Measurements from ENCODE around the gene PKP4.
"Not testable (repeated sequence)": the region's sequence is repeated elsewhere in the genome, so short reads cannot be mapped to it uniquely, and the experiment has no call there.

DNA sequence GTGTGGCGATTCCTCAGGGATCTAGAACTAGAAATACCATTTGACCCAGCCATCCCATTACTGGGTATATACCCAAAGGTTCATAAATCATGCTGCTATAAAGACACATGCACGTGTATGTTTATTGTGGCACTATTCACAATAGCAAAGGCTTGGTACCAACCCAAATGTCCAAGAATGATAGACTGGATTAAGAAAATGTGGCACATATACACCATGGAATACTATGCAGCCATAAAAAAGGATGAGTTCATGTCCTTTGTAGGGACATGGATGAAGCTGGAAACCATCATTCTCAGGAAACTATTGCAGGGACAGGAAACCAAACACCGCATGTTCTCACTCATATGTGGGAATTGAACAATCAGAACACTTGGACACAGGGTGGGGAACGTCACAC lies 17.7 kb upstream of the PKP4 start:
- TF ChIP-seq SRF (IDR thresholded peaks at IDR 0.05; ENCODE audit: low read depth); POLR2A (IDR thresholded peaks at IDR 0.05; ENCODE audit: borderline replicate concordance, extremely low read depth, insufficient read depth, insufficient read length); SP1 (IDR thresholded peaks at IDR 0.05; ENCODE audit: low read depth); EZH2 (IDR thresholded peaks at IDR 0.05); CEBPB (IDR thresholded peaks at IDR 0.05; ENCODE audit: low read depth); EZH2phosphoT487 (IDR thresholded peaks at IDR 0.05; ENCODE audit: borderline replicate concordance); SIN3A (IDR thresholded peaks at IDR 0.05; ENCODE audit: low read depth); ZNF274 (IDR thresholded peaks at IDR 0.05; ENCODE audit: low read depth, low read length): not testable (repeated sequence)
- TF ChIP-seq, protein P1, sequence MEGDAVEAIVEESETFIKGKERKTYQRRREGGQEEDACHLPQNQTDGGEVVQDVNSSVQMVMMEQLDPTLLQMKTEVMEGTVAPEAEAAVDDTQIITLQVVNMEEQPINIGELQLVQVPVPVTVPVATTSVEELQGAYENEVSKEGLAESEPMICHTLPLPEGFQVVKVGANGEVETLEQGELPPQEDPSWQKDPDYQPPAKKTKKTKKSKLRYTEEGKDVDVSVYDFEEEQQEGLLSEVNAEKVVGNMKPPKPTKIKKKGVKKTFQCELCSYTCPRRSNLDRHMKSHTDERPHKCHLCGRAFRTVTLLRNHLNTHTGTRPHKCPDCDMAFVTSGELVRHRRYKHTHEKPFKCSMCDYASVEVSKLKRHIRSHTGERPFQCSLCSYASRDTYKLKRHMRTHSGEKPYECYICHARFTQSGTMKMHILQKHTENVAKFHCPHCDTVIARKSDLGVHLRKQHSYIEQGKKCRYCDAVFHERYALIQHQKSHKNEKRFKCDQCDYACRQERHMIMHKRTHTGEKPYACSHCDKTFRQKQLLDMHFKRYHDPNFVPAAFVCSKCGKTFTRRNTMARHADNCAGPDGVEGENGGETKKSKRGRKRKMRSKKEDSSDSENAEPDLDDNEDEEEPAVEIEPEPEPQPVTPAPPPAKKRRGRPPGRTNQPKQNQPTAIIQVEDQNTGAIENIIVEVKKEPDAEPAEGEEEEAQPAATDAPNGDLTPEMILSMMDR (IDR thresholded peaks at IDR 0.05 in 2 of 3, conservative IDR thresholded peaks at IDR 0.05 in 1 of 3; ENCODE audit: borderline replicate concordance in 1 of 3, insufficient read depth in 1 of 3, low read depth in 2 of 3, low read length in 2 of 3) = not testable (repeated sequence)
- TF ChIP-seq, protein P2, sequence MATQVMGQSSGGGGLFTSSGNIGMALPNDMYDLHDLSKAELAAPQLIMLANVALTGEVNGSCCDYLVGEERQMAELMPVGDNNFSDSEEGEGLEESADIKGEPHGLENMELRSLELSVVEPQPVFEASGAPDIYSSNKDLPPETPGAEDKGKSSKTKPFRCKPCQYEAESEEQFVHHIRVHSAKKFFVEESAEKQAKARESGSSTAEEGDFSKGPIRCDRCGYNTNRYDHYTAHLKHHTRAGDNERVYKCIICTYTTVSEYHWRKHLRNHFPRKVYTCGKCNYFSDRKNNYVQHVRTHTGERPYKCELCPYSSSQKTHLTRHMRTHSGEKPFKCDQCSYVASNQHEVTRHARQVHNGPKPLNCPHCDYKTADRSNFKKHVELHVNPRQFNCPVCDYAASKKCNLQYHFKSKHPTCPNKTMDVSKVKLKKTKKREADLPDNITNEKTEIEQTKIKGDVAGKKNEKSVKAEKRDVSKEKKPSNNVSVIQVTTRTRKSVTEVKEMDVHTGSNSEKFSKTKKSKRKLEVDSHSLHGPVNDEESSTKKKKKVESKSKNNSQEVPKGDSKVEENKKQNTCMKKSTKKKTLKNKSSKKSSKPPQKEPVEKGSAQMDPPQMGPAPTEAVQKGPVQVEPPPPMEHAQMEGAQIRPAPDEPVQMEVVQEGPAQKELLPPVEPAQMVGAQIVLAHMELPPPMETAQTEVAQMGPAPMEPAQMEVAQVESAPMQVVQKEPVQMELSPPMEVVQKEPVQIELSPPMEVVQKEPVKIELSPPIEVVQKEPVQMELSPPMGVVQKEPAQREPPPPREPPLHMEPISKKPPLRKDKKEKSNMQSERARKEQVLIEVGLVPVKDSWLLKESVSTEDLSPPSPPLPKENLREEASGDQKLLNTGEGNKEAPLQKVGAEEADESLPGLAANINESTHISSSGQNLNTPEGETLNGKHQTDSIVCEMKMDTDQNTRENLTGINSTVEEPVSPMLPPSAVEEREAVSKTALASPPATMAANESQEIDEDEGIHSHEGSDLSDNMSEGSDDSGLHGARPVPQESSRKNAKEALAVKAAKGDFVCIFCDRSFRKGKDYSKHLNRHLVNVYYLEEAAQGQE (IDR thresholded peaks at IDR 0.05; ENCODE audit: low read depth) = not testable (repeated sequence)
- TF ChIP-seq, protein P3, sequence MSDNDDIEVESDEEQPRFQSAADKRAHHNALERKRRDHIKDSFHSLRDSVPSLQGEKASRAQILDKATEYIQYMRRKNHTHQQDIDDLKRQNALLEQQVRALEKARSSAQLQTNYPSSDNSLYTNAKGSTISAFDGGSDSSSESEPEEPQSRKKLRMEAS (IDR thresholded peaks at IDR 0.05) = not testable (repeated sequence)

All from HCT116 (cell line).